Measurements from ENCODE around the gene DST. TPM values are rescaled to one million over a fixed set of nuclear protein-coding genes. Genes with fewer than 3 reads are reported as not detected.

The DST gene
- polyA plus RNA-seq, 3 donors, result 1.1 to 7.4 (median 3.2) TPM

DNA sequence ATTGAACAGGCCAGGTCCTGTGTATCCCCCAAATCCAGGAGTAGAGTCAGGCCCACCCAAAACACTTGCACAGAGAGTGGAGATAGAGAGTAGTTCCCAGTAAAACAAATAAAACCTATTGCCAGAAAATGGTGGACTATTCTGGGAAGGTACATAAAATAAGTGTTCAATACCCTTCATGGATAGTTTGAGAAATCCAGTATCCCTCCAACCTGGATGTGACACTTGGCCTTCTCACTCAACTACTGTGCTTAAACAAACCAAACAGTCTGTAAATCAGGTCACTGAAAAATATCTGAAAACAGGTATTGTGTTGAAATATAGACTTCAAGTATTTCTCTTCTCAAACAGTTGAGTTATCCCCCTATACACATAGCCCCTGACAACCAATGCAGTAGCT, 233.7 kb downstream of the DST start:
- Histone ChIP-seq H2AFZ (ENCODE audit: insufficient read depth, low read depth, low read length, poor library complexity, severe bottlenecking) (no peak overlapping the region), H3K4me3 (replicated peaks in 1 of 3; ENCODE audit: low read depth in 2 of 3, low read length in 3 of 3) (no peak overlapping the region), H3K9me3 (replicated peaks in 1 of 2; ENCODE audit: control insufficient read depth in 1 of 2, insufficient read depth in 1 of 2, low read length in 2 of 2) (no peaks in the 10 kb centered on the region), H3K4me2 (replicated peaks; ENCODE audit: extremely low read depth, low read length, poor library complexity, severe bottlenecking) (no peak overlapping the region), H3K79me2 (ENCODE audit: insufficient read depth, low read length) (no peaks in the 10 kb centered on the region), H3K4me1 (ENCODE audit: control insufficient read depth in 1 of 2, insufficient read depth in 2 of 2, low read length in 2 of 2) (no peaks in the 10 kb centered on the region), H3K27me3 (ENCODE audit: control insufficient read depth in 2 of 2, insufficient read depth in 2 of 2, low read length in 2 of 2) (no peaks in the 10 kb centered on the region), H3K9ac (ENCODE audit: insufficient read depth, low read length, poor library complexity, severe bottlenecking) (no peak overlapping the region), H4K20me1 (ENCODE audit: insufficient read depth, low read length) (no peaks in the 10 kb centered on the region), H3K27ac (ENCODE audit: low read depth in 1 of 2, low read length in 2 of 2) (no peak overlapping the region), H3K36me3 (replicated peaks in 1 of 2; ENCODE audit: control insufficient read depth in 1 of 2, insufficient read depth in 2 of 2, low read length in 2 of 2) (no peaks in the 10 kb centered on the region)
- DNase-seq, result no peak
- H3K27me3 Mint-ChIP-seq (ENCODE audit: low read depth in 3 of 3), result peaks cover 0 to 2% (median 0%) of the 10 kb centered on the region in 3 donors
- H3K9me3 Mint-ChIP-seq, result peaks cover 0 to 3% (median 2%) of the 10 kb centered on the region in 7 donors
- intact Hi-C loops (cut with micrococcal nuclease), result no loop called here
- no peaks in the 10 kb centered on the region for H3K4me1 Mint-ChIP-seq
- no peak for TF ChIP-seq CTCF (IDR thresholded peaks at IDR 0.05)
- H3K36me3 Mint-ChIP-seq, result no peaks in the 10 kb centered on the region
- H3K27ac Mint-ChIP-seq, result no peak overlapping the region
- no peak overlapping the region for H3K4me3 Mint-ChIP-seq

All from CD14-positive monocyte (primary cell).